WERI-Rb-1 (cell line): ENCODE results near the gene MYG1.
A peak's percentile ranks its signal among the peaks of the same experiment; 100 is the strongest.

Source experiments
- DNase-seq: peaks from one replicate; pipeline ENCODE4 v3.0.0-alpha.2; 2020
- H3K27ac ChIP-seq: fragments of 250-450 bp; sonication (Bioruptor Pico); 2 replicates; pipeline ENCODE4 v1.5.1; 2020; ENCODE audit warnings: mild to moderate bottlenecking, moderate library complexity
- H3K27me3 ChIP-seq: fragments of 250-450 bp; sonication (Bioruptor Pico); 2 replicates; pipeline ENCODE4 v1.5.1; 2021; ENCODE audit warnings: mild to moderate bottlenecking, low read depth, moderate library complexity; ENCODE audit not compliant: insufficient read depth, severe bottlenecking
- H3K36me3 ChIP-seq: fragments of 250-450 bp; sonication (Bioruptor Pico); 2 replicates; pipeline ENCODE4 v1.5.1; 2020; ENCODE audit warnings: mild to moderate bottlenecking, moderate library complexity
- H3K4me3 ChIP-seq: 2 replicates; pipeline ENCODE4 v1.5.1; 2011; ENCODE audit warnings: low read depth, mild to moderate bottlenecking, control low read depth, low read length
- H3K9me3 ChIP-seq: fragments of 250-450 bp; sonication (Bioruptor Pico); 2 replicates; pipeline ENCODE4 v1.5.1; 2021; ENCODE audit warnings: mild to moderate bottlenecking, moderate library complexity; ENCODE audit not compliant: severe bottlenecking
- TF ChIP-seq, protein P1 (sequence below): IDR thresholded peaks from 2 replicates; pipeline ENCODE4 v1.5.1; 2011; ENCODE audit warnings: low read depth, mild to moderate bottlenecking, control low read depth, inconsistent platforms, low read length

The MYG1 gene

GRCh38 chr12:53279283-53279869 lies 20.1 kb upstream of the MYG1 start:
- Histone ChIP-seq H3K27me3 (no peaks in the 10 kb centered on the region), H3K4me3 (no peak overlapping the region), H3K27ac (no peak overlapping the region), H3K9me3 (no peaks in the 10 kb centered on the region), H3K36me3 (peaks cover 96% of the 10 kb centered on the region)
- DNase-seq: no peak
- TF ChIP-seq, protein P1, sequence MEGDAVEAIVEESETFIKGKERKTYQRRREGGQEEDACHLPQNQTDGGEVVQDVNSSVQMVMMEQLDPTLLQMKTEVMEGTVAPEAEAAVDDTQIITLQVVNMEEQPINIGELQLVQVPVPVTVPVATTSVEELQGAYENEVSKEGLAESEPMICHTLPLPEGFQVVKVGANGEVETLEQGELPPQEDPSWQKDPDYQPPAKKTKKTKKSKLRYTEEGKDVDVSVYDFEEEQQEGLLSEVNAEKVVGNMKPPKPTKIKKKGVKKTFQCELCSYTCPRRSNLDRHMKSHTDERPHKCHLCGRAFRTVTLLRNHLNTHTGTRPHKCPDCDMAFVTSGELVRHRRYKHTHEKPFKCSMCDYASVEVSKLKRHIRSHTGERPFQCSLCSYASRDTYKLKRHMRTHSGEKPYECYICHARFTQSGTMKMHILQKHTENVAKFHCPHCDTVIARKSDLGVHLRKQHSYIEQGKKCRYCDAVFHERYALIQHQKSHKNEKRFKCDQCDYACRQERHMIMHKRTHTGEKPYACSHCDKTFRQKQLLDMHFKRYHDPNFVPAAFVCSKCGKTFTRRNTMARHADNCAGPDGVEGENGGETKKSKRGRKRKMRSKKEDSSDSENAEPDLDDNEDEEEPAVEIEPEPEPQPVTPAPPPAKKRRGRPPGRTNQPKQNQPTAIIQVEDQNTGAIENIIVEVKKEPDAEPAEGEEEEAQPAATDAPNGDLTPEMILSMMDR: no peak

DNA sequence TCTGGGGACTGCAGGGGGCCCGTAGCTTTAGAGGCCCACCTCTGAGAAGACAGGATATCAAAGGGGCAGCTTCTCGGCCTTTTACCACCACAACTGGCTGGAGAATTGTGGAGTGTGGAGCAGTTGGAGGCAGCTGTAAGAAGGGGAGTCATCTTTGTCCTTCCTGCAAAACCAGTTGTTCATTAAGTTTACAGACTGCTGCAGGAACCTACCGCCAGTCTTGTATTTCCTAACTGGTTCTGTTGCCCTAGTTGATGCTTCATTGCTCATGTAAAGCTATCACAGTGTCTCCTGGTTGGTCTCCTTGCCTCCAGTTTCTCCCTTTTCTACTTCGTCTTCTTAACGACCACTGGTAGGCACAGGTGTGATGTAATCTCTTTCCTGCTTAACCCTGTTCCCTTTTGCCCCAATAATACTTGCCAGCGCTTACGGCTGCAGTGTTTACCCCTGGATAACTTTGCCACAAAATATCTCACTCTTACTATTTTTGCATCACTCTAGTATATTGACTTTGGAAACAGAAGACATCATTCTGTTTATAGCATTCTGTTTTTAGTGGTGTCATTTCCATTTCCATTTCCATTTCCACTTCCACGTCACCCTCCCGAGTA lies 19.5 kb upstream of the MYG1 start:
- TF ChIP-seq, protein P1: no peak
- H3K9me3 ChIP-seq: no peaks in the 10 kb centered on the region
- H3K36me3 ChIP-seq: peaks cover 96% of the 10 kb centered on the region
- no peak overlapping the region for H3K27ac ChIP-seq
- H3K4me3 ChIP-seq: no peak overlapping the region
- DNase-seq: no peak
- H3K27me3 ChIP-seq: no peaks in the 10 kb centered on the region

GRCh38 chr12:53286448-53286847 lies 13.0 kb upstream of the MYG1 start:
- H3K4me3 ChIP-seq: no peak overlapping the region
- no peak for DNase-seq
- H3K36me3 ChIP-seq: peaks cover 87% of the 10 kb centered on the region
- H3K27ac ChIP-seq: no peak overlapping the region
- no peaks in the 10 kb centered on the region for H3K27me3 ChIP-seq
- no peaks in the 10 kb centered on the region for H3K9me3 ChIP-seq
- TF ChIP-seq, protein P1: no peak

DNA sequence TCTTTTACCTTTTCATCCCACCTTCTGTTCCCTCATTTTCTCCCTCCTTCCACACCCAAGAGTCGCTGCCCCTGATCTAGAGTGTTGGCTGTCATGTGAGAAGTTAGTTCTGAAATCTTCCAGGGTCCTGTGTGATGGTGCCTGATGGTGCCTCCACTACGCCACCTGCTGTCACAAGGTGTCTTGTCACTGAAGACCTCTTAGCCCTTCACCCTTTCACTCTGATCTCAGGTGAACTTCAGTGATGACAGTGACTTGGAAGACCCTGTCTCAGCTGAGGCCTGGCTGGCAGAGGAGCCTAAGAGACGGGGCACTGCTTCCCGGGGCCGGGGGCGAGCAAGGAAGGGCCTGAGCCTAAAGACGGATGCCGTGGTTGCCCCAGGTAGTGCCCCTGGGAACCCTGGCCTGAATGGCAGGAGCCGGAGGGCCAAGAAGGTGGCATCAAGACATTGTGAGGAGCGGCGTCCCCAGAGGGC lies 11.7 kb upstream of the MYG1 start:
- H3K27me3 ChIP-seq: no peaks in the 10 kb centered on the region
- H3K4me3 ChIP-seq: no peak overlapping the region
- peaks cover 87% of the 10 kb centered on the region for H3K36me3 ChIP-seq
- H3K9me3 ChIP-seq: no peaks in the 10 kb centered on the region
- H3K27ac ChIP-seq: no peak overlapping the region
- TF ChIP-seq, protein P1: peak; percentile 82
- DNase-seq: peak; percentile 69

DNA sequence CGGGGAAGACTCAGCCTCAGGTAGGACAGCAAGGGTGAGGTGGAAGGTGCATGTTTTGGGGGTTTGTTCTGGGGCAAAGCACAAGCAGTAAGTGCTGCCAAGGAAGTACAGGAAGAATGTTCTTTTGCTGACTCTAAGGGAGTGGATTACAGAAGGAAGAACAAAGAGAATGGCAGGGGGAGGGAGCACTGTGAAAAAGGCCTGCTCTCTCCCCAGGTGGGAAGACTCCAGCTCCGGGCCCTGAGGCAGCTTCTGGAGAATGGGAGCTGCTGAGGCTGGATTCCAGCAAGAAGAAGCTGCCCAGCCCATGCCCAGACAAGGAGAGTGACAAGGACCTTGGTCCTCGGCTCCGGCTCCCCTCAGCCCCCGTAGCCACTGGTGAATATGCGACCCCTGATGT lies 11.2 kb upstream of the MYG1 start:
- TF ChIP-seq, protein P1: no peak
- peaks cover 87% of the 10 kb centered on the region for H3K36me3 ChIP-seq
- H3K4me3 ChIP-seq: no peak overlapping the region
- DNase-seq: no peak
- no peaks in the 10 kb centered on the region for H3K27me3 ChIP-seq
- no peaks in the 10 kb centered on the region for H3K9me3 ChIP-seq
- no peak overlapping the region for H3K27ac ChIP-seq

GRCh38 chr12:53289891-53290290 lies 9.6 kb upstream of the MYG1 start:
- Histone ChIP-seq H3K27me3 (no peaks in the 10 kb centered on the region), H3K27ac (no peak overlapping the region), H3K36me3 (peaks cover 85% of the 10 kb centered on the region), H3K4me3 (no peak overlapping the region), H3K9me3 (no peaks in the 10 kb centered on the region)
- no peak for DNase-seq
- TF ChIP-seq, protein P1: no peak
